Measurements from ENCODE around the gene HOXB1.
A peak's percentile ranks its signal among the peaks of the same experiment; 100 is the strongest.
"Not testable (repeated sequence)": the region's sequence is repeated elsewhere in the genome, so short reads cannot be mapped to it uniquely, and the experiment has no call there.

The HOXB1 gene

DNA sequence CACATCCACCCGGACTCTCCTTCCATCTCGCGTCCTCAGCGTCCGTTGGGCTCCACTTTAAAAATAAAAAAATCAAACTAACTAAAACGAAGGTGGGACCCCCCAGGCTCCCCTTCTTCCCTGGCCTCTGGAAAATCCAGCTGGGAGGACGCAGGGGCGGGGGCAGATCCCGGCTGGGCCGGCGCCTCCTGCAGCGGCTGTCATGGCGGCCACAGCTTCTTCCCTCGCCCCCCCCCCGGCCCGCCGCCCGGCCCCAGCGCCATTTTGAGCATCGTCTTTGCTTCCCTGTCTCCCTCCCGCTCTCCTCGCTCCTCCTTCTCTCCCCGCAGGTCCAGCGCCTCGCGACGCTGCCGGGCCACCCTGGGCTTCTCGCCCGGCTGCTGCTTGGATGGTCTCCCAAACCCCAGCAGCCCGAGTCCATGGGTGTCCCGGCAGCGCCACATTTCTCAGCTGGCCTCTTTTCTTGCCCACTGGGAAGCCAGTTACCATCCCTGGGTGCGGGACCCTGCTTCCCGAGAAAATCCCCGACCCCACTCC is 10.8 kb upstream of the HOXB1 start:
- peak; percentile 35 for DNase-seq

DNA sequence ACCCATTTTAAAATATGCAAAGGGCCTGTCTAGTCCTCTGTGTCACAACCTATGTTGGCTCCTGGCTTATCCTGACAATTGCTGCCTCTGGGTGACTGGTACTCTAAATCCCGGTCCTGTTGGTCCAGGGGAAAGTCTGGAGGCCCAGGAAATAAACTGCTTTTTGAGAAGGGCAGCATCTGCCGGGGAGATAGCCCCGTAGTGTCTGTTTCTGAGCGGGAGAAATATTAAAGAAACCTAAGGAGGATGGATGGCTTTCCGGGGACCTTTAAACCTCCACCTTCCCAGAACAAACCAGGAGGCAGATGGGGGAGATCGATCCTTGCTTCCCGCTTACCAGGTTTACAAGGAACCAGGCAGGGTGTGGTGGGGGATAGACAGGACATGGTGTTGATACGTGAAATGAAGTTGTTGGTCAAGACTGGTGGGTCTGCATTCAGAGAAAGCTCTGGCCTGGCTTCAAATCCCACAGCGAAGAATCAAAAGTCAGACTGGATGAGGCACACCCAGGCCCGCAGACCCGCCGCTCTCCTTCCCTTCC is 10.3 kb upstream of the HOXB1 start:
- DNase-seq: peak; percentile 19

DNA sequence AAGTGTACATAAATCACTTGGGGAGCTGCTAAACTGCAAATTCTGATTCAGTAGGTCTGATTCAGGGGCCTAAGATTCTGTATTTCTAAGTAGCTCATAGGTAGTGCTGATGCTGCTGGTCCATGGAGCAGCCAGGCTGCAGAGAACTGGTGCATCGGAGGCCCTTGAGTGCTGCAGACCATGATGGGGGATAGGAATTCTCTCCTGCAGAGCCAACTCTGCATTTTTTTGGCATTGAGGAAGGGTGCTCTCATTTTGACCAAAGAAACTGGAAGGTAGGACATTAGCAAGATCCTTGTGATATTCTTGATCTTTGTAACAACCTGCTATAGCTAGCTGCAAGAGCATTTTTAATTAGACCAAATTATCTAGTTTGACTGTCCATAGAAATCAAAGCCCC is 9.4 kb upstream of the HOXB1 start:
- DNase-seq: no peak

DNA sequence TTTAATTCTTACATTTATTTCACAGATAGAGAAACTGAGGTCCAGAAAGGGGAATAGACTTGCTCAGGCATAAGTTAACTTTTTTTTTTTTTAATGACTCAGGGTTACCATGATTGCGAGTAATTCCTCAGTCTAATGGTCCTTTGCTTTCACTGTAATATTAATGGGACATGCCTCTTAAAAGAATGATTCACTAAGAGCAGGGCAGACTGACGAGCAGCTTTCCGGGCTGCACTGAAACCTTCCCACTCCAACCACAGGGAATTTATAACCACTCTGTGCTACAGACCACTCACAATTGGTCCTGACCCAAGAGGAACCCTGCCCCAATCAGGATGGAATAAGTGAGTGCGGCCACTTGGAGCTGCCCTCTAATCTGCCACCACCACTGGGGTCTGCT is 8.4 kb upstream of the HOXB1 start:
- DNase-seq: no peak

DNA sequence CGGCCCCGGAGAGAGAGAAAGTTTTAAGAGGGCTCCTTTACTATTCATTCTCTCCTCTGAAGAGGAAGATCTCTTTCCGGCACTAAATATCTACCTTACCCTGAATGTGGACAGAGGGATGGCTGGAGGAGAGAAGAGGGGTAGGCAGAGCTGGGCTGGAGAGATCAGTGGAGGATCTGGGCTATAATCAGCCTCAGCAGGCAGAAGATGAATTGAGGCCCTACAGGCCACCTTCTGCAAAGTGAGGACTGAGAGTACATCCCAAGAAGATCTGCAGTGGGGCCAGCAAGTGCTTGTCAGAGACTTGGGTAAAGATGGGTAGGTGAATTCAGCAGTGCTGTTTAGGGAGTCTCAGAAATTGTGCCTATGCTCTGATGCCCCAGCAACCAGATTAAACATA is 6.5 kb upstream of the HOXB1 start:
- no peak for DNase-seq

DNA sequence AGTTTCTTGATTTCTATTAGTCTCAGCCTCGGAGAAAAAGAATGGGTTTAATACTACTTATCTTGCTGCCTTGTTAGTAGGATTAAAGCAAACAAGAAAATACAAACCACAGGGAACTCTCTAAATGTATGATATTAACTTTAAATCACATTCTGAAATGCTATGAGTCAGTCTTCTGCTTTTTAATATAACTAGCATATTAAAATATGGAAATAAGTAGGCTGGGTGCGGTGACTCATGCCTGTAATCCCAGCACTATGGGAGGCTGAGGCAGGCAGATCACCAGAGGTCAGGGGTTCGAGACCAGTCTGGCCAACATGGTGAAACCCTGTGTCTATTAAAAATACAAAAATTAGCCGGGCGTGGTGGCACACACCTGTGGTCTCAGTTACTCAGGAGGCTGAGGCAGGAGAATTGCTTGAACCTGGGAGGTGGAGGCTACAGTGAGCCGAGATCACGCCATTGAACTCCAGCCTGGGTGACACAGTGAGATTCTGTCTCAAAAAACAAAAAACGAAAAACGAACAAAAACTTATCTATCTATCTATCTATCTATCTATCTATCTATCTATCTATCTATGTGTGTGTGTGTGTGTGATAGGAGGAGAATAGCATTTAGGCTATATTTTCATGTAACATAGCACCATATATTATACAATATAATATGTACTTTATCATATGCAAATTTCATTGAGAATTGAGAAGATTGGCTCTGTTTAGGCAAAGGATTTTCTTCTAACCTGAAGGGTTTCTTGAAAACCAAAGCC is 5.2 kb upstream of the HOXB1 start:
- DNase-seq: not testable (repeated sequence)

DNA sequence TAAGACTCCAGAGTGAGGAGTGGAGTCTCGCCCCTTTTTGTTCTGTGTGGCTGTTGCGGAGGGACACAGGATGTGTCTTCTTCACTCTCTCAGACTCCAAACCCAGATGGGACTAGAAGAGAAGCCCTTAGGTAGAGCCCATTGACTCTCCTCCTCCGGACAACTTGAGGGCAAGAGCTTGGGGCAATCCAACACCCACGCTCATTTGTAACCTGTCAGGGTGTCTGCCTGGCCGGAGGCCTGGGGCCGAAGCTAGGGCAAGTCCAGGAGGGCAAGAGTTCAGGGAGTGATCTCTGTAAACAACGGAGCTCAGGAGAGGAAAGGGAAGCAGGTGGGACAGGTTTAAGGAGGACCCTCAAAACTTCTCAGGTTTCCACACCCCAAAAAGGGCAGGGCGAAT is 1.4 kb upstream of the HOXB1 start:
- no peak for DNase-seq

- DNase-seq: no peak
These were observed 464 bp downstream of the HOXB1 start for GRCh38 chr17:48530208-48530886.

DNA sequence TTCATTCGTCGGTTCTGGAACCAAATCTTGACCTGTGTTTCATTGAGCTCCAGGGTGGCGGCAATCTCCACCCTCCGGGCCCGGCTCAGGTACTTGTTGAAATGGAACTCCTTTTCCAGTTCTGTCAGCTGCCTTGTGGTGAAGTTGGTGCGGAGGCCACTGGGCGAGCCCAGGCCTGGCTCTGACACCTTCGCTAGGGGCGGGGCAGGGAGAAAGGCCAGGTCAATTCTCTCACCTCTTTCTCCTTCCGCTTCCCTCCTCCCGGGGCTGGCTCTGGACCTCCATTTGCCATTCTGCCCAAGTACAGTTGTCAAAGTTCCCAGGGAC is 1.2 kb downstream of the HOXB1 start:
- DNase-seq: no peak

DNA sequence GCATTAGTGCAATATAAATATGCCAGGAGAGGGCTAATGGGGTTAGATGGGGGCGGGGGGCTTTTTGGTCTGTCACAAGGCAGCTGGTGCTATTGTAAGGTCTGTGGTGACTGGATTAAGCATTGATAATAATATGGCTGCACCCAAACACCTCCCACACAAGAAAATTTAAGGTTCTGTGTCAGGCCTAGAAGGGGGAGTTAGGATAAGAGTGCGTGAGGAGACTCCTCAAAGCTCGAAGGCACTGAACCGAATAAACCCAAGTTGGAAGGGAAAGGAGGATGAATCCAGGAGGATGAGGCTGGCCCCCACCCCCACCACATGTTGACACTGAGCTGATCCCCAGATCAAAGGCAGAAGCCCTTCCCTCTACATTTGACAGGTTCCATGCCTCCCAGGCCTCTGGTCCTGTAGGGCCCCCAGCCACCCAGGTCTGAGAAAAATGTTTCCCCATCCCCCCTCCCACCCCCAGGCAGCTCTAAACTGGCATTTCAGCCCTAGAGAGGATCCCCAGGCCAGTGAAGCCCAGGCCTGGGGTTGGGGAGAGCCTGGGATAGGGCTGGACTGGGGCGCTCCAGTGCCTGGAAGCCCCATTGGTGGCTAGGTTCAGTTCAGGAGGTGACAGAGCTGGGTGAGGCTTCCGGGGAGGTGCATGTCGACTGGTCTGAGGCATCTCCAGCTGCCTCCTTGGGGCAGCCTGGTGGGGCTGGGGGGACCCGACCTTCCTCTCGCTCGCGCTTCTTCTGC is 1.7 kb downstream of the HOXB1 start:
- DNase-seq: no peak

GRCh38 chr17:48528153-48528935 is 2.5 kb downstream of the HOXB1 start:
- no peak for DNase-seq

- no peak for DNase-seq
These were observed 3.3 kb downstream of the HOXB1 start for GRCh38 chr17:48527547-48527932.

DNA sequence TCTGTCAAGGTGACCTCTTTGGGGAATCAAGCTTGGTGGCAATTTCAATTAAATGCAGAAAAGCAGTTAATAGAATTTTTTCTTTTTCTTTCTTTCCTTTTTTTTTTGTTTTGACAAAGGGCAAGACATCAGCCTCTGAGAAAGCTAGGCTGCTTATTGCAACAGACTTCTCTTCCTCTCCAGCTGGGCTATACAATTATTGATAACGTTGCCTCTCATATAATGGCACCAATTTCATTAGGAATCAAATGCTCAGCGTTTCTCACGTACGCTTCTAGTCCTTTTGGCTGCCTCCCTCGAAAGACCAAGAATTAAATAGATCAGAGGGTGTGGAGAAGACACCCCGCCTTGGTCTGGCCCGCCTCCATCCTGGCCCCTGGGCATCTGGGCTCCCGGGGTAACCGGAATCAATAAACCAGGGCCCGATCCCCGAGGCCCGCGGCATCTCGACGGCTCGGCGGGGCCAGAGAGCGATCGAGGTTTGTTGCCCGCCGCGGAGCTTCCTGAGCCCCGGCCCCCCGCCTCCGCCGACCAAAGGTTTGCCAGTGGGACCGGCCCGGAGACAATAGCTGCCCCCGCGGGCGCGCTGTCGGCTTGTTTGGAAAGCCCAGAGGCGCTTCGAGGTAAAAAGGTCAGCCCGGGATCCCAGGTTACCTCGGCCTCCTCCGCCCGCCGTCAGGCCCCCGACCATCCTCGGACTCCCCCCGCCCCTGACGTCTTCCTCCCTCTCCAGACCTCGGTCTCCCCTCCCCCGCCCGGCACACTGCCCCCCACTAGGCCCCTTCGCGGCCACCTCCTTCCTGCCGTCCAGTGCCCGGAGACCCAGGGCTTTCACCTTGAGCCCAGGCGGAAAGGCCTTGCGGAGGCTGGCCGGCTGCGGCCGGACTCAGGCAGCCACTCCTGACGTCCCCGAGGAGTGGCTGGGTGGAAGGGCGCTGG is 3.9 kb downstream of the HOXB1 start:
- DNase-seq: no peak

- DNase-seq: no peak
These were observed 7.8 kb downstream of the HOXB1 start for GRCh38 chr17:48523010-48523409.

DNA sequence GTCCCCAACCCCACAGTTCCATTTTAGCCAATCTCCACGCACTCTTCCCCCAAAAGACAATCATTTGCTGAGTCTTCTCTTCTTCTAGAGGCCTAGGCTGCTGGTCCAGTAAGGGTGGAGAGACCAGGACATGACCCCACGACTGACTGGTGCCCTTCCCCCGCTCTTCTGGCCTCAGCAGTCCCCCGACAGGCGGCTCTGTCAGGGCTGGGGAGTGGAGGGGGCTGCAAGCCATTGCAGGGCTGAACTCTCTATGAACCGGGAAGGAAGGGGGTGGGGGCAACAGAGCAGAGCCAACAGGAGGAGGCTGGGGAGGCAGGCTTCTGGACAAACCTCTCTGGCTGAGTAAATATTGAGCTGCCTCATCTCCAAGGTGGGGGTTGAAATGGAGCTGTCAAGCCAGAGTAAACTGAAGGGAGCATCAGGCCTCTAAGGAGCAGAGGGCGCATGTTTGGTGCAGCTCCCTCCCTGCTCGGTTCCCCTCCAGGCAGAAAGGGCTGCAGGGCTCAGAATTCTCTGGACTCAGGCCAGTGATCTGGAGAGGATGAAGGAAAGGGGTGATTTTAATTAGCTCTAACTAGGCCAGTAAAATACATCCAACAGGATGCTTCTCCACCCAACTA is 8.7 kb downstream of the HOXB1 start:
- DNase-seq: no peak

DNA sequence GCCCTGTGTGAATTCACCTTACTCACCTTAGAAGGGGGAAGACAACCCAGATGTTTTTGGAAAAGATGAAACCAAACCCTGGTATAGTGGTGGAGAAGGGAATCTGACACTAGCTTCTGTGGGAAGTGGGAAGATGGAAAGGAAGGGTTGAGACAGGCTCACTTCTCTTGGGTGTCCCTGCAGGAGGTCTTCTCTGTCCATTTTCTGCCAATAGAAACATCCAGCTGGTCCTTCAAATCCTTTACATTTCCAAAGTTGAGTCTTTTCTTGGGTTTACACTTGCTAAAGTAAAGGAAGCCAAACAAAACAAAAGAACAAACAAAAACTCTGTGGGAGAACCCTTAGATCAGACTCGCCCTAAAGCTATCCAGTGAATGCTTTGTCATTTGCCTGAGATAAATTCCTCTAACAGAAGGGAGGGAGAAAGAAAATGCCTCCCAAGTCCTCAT is 10.2 kb downstream of the HOXB1 start:
- no peak for DNase-seq

- no peak for DNase-seq
These were observed 11.4 kb downstream of the HOXB1 start for GRCh38 chr17:48519427-48519826.

GRCh38 chr17:48517478-48517877 is 13.3 kb downstream of the HOXB1 start:
- no peak for DNase-seq

- DNase-seq: no peak
These were observed 14.6 kb downstream of the HOXB1 start for GRCh38 chr17:48515925-48516900.

- no peak for DNase-seq
These were observed 16.3 kb downstream of the HOXB1 start for GRCh38 chr17:48514477-48514876.

All from activated CD4-positive, alpha-beta T cell treated with anti-CD3 and anti-CD28 coated beads, Interleukin-10, Interleukin-2, amounts not matched to agents 100 ng/mL and 50 ng/mL, durations not matched to agents 16 hours and 8 hours (primary cell).